GM20431 (cell line): ENCODE data around the gene MPIG6B.

Experiments
- in situ Hi-C: fragments of 300-500 bp; cut with MseI, MboI; formaldehyde crosslinking; loops from one replicate; pipeline ENCODE4 v1.15.0; 2020; ENCODE audit warnings: low sequenced_read_pairs; ENCODE audit not compliant: unreplicated experiment

The MPIG6B gene

DNA sequence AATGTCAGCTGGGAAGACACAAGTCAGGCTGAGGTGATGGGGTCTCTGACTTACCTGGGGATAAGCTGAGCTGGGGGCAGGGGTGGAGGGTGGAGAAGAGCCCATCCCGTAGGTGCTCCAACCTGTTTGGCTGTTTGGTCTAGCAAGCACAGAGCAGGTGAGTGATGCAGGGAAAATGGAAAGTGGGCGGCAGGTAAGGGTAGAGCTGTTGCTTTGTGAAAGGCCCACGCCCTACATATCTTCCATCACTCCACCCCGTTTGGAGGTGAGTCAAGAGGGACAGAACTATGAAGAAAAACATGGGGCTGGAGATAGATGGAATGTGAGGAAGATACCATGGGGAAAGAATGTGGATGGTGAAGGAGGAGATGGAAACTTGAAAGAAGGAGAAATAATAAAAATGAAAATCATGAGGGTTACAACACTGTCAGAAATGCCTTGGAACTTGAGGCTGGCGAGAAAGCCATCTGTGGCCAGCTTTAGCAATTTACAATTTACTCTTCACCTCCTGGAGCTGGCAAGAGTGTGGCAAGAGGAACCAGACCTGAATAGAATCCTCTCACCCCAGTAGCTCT lies 2.9 kb upstream of the MPIG6B start:
- in situ Hi-C loops, result no loop called here

GRCh38 chr6:31721351-31722020 lies 1.7 kb upstream of the MPIG6B start, which contains the start of gene LY6G6C:
Gene LY6G6C, minus strand, starts transcription at chr6:31721746. Its CDS starts 67 bp downstream, at chr6:31721679.
- in situ Hi-C loops, result no loop called here

DNA sequence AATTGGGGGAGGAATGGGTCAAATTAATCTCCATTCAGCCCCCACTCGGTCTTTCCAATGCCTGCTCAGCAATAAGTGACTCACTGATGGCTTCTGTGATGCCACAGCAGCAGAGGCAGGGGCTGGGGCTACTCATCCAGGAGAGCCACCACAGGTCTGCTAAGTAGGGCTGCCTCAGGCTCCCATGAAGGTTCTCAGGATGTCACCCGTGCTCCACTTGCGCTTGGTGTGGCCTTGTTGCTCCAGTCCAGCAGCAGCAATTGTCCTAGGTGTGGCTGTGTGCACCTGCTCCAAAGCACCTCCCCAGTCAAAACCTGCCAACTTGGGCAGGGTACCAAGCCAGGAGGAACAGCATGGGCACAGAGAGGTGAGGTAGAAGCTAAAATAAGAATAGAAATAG lies 1.0 kb upstream of the MPIG6B start:
- in situ Hi-C loops, result no loop called here

DNA sequence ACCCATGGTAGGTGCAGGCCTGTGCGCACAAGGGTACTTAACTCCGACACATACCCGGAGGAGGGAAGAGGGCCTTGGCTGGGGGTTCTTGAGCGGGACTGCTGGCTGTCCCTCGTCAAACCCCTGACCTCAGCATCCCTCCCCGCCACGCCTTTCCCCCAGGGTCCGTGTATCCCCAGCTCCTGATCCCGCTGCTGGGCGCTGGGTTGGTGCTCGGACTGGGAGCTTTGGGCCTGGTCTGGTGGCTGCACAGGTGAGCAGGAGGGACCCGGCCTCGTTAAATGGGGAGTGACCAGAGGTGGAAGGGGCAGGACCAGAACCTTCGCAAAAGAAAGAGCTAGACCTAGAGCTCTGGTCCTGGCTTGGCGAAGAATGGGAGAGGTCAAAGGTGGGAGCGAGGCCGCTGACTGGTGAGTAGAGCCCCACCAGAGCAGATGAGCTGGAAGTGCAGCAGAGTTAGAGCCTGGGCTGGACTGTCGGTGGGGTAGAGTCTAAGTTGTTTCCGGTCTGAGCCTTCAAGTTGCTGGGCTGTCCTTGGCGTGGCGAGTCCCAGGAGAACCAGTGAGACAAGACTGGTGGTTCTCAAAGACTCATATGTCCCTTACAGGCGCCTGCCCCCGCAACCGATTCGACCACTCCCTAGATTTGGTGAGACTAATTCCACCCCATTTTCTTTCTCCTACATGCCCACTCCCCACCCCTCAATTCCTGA lies 963 bp downstream of the MPIG6B start:
- in situ Hi-C loops, result no loop called here

- in situ Hi-C loops, result no loop called here
These were observed 2.6 kb downstream of the MPIG6B start for GRCh38 chr6:31725502-31726350.

DNA sequence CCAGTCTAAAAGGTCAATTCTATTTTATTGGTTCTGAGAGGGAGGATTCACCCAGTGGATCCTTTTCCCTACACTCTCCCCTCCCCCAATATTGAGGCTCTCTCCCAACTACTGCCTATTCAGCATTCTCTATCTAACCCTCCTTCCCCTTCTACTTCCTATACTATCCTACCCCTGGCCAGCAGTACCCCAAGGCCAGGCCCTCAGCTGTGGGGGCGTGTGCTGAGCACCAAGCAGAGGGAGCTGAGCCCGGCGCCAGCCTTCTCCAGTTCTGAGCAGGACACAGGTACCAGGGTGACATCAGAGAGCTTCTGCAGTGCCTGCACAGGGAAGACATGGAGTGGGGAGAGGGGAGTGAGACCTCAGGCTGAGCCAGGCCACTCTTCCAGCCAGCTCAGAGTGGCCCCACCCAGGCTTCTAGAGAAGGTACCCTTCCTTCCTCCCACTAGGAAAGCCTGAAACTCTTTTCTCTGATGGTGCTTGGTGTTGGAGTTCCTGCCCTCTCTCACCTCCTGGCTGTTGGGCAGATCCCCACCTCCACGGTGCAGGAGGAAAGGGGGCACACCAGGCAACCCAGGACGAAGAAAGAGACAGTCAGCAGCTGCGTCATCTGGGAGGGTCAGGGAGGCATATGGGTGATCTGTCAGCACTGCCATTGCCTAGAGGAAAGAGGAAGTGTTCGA lies 4.0 kb downstream of the MPIG6B start:
- in situ Hi-C loops, result no loop called here

DNA sequence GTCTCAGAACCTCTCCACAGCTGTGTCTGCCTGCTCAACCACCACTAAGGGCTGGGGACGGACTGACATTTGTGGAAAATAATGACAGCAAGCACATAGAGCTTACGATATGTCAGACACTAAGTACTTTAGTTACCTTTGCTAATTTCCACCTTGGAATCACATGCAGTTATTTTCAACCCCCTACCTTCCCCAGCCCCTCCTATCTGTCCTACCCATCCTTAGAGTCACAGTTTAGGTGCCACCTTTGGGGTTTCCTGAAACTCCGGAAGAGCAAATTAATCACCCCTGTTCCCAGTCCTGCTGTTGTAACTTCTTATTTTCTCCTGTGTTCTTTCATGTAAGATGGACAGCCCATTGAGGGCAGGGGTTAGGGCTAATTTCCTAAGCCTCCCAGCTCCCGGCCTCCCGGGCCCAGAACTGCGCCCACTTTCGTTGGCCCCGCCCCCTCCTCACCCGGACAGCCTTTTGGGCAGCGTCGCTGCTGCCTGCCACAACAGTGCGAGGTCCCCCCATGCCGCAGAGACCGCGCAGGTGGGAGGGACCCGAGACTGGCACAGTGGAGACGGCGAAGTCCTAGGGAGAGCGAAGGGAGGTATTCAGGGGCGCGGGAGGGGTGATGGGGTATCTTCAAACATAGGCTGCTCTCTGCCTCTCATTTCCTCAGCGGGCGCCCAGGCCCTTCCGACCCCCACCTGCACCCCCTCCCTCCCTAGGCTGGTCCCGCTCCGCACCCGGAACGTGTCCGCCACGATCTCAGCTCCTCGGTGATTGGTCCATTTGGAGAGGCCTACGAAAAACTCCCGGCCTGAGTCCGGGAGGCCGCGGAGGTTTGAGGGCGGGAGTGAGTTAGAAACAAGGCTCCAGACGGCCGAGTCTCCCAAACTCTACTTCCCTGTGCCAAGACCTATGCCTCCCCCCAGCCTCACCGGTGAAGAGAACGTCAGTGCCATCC lies 4.8 kb downstream of the MPIG6B start:
- in situ Hi-C loops, result no loop called here

DNA sequence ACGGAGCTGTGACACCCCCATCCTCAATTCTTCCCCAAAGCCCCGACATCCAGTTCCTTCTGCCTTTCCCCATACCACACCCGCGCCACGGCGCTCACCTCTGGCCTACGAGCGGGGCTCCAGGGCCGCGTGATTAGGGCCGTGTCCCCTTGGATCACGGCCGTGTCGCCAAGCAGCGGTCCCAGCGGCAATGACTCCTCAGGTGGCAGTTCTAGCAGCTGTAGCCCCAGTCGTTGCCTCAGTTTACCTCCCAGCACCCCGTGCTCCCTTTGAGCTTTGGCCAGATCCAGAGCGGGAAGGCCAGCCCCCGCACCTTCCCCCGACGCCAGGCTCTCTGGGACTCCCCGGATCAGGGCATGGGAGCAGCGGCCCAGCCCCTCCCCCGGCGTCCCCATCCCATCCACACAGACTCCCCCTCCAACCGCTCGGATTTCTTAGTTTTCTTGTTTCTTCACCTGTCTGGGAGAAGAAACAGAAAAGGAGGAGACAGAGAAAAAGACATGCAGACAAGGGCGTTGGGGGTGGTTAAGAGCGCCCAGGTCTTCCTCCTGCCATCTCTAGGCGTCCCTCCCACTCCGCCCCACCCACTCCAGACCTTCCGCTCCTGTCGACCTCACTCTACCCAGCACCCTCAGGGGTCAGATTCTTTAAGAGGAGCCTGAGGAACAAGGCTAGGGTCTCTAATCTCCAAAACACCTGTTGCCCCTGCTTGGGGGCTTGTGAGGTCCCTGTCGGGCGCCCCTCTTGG lies 5.8 kb downstream of the MPIG6B start, which contains the start of gene DDAH2:
Gene DDAH2, minus strand, starts transcription at position 533 of the 748 bp plus-strand sequence. Its CDS starts 138 bp downstream, at position 395.
- in situ Hi-C loops, result no loop called here

DNA sequence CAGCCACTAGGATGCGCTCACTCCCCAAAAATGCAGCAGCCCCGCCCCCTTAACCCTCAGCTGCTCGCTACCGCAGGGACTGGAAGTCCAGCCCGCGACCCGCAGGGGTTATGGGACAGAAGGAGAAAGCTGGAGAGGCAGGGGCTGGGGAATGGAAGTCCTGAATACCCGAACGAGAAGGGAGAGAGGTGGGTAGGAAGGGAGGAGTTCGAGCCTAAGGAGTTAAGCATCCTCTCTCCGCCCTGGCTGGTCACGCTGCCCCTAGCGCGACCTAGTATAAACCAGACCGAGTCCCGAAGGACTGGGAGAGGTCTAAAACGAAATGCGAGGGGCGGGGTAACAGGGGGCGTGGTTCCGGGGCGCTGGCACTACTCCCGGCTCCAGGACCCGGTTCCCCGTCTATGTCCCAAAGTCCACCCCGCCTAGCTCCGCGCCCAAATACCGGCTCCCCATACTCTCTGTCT lies 6.4 kb downstream of the MPIG6B start:
- in situ Hi-C loops, result no loop called here

GRCh38 chr6:31729979-31730630 lies 6.9 kb downstream of the MPIG6B start:
- in situ Hi-C loops, result no loop called here

DNA sequence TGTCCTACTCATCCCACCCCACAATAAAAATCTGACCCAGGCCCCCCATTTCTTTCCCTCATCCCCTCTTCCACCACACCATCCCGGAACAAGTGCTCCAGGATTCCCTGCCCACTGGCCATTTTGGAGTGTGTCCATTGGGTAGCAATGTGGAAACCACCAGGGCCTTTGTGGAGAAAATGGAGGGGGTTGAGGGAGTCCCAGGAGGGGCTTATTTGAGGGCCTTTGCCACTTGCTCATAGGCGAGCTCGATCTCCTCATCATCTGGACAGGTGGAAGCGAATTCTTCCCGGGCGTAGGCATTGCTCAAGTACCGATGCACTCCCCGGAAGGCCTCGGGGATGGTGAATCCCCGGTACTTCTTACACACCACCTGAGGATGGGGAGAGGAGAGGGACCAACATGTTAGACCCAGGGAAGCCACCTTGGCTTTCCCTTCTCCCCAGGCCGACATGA lies 7.5 kb downstream of the MPIG6B start:
- in situ Hi-C loops, result no loop called here

GRCh38 chr6:31732029-31732428 lies 8.9 kb downstream of the MPIG6B start:
- in situ Hi-C loops, result no loop called here

DNA sequence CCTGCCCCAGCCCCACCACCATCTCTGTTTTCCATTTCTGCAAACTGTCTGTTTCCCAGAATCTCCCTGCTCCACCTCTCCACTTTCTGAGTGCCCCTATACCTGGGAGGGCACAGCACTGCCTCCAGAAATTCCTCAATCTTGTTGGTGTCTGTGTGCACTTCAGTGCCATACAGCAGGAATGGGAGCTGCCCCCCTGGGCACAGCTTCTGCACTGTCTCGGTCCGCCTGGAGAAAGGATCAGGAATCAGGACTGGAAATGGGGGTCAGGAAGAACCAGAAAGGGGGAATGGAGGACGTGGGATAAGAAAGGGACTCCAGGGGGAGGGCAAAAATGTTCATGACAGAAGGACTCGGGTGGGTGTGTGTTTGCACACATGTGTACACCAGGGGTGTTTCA lies 10.6 kb downstream of the MPIG6B start:
- in situ Hi-C loops, result no loop called here

DNA sequence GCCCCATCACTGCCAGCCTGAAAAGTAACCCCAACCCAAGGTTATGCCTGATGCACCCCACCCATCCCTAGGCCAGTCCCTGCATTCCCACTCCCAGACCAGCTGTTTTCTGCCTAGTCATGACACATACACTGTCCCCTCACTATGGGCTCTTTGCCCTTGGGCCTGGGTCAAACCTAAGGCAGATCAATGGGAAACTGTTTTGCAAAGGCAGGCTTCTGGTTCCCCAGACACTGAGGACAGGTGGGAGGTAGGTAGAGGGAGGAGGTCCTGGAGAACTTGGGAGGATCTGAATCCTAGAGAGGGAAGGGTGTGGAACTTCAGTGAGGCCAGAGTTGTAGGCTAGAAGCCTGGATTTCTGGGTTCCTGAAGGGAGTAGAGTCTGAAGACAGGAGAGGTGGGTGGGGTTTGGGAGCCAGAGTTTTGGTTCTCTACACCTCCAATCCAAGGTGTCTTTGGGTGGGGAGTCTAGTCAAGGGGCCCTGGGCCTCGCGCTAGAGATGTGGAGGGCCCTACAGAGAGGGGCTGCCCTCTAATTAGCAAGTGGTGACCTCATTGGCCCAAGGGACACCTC lies 11.2 kb downstream of the MPIG6B start:
- in situ Hi-C loops, result no loop called here

GRCh38 chr6:31734821-31735406 lies 11.7 kb downstream of the MPIG6B start:
- in situ Hi-C loops, result no loop called here

DNA sequence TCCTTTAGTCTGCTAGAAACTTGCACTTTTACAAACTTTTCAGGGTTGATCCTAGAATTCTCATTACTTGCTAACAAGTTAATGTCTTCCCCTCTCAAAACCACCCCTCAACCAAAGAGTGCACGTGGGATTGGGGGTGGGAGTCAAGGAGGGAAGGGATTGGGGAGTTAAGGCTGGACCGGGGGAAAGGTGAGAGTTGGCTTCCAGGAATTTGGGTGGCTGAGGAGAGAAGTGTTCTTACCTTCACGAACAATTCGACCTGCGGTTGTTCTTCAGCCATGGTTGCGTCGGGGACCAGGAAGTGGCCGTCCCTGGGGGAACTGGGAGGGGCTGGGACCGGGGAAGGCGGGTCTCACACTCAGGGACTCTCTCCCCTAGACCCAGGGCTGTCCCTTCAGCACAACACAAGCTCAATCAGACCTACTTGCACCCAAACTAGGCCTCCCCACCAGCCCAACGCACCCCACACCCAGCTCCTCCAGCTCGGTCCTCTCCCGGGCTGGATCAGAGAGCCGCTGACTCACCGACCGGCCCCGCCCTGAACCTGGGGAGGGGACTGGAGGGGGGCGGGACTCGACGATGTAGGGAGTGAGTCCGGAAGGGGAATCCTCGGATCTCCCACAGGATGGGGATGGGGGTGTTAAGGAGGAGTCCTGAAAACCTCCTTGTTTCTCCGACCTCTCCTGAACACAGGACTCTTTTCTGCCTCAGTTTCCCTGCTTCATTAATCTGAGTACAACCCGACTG lies 13.0 kb downstream of the MPIG6B start, which contains the start of gene CLIC1:
Gene CLIC1, minus strand, starts transcription at position 510 of the 747 bp plus-strand sequence. Its CDS starts 230 bp downstream, at position 280.
- in situ Hi-C loops, result no loop called here
